Panc1 (cell line): ENCODE results near the gene MMP17. TPM values are rescaled to one million over a fixed set of nuclear protein-coding genes. Genes with fewer than 3 reads are reported as not detected.
A peak's percentile ranks its signal among the peaks of the same experiment; 100 is the strongest.

Source experiments
- ATAC-seq: fragments of 200-7000 bp; cut with Tn5 transposase; 2 replicates; pipeline ENCODE4 v1.9.1; 2020; ENCODE audit warnings: mild to moderate bottlenecking, moderate library complexity
- BruUV-seq: library from RNA; stranded (reverse); fragments of 400-500 nt; replicated peaks from 2 replicates; lab custom pipeline; 2021; lab: Mats Ljungman, UMichigan
- CTCF ChIA-PET: fragments of 300-600 bp; sonication (Branson Sonifier 250); formaldehyde crosslinking; loops from one replicate; lab custom pipeline; 2022; ENCODE audit warnings: antibody characterized with exemption; lab: Charles Lee
- POLR2A ChIA-PET: fragments of 300-600 bp; sonication (Branson Sonifier 250); formaldehyde crosslinking; loops from one replicate; lab custom pipeline; 2022; ENCODE audit warnings: antibody characterized with exemption; lab: Charles Lee
- DNase-seq: peaks from one replicate; pipeline ENCODE4 v3.0.0-alpha.2; 2010; ENCODE audit warnings: low read depth, low spot score
- H3K27ac ChIP-seq: 2 replicates; pipeline ENCODE4 v1.5.1; 2011; ENCODE audit warnings: mild to moderate bottlenecking, low read length, inconsistent platforms
- H3K27me3 ChIP-seq: fragments of 200-500 bp; sonication (Bioruptor generic); 2 replicates; pipeline ENCODE4 v1.6.0; 2014; ENCODE audit warnings: low read length, inconsistent platforms; ENCODE audit not compliant: control insufficient read depth, insufficient read depth
- H3K36me3 ChIP-seq: fragments of 200-500 bp; sonication (Bioruptor generic); 2 replicates; pipeline ENCODE4 v1.5.1; 2014; ENCODE audit warnings: inconsistent platforms, mild to moderate bottlenecking, low read length, moderate library complexity; ENCODE audit not compliant: control insufficient read depth, insufficient read depth
- H3K4me1 ChIP-seq: 2 replicates; pipeline ENCODE4 v1.5.1; 2011; ENCODE audit warnings: inconsistent platforms, mild to moderate bottlenecking, low read length, moderate library complexity; ENCODE audit not compliant: control insufficient read depth, insufficient read depth
- H3K4me3 ChIP-seq, 2 experiments: 2 replicates each; pipeline ENCODE4 v1.5.1; 2011 to 2012; ENCODE audit warnings: low read depth in 2 of 2, low read length in 2 of 2, mild to moderate bottlenecking in 2 of 2, inconsistent platforms in 1 of 2, moderate library complexity in 1 of 2
- H3K9me3 ChIP-seq: fragments of 200-500 bp; sonication (Bioruptor generic); 2 replicates; pipeline ENCODE4 v1.5.1; 2014; ENCODE audit warnings: low read depth, mild to moderate bottlenecking, inconsistent platforms, low read length, moderate library complexity; ENCODE audit not compliant: control insufficient read depth, insufficient read depth
- CTCF ChIP-seq: fragments of 450-650 bp; IDR thresholded peaks from 2 replicates; pipeline ENCODE4 v1.5.1; 2017; ENCODE audit warnings: mild to moderate bottlenecking
- POLR2AphosphoS5 ChIP-seq: IDR thresholded peaks from 2 replicates; pipeline ENCODE4 v1.6.1; 2012; ENCODE audit warnings: mild to moderate bottlenecking, low read depth, low read length, moderate library complexity
- REST ChIP-seq, 2 experiments: IDR thresholded peaks; 2 replicates each; pipeline ENCODE4 v1.6.1; 2011 to 2012; ENCODE audit warnings: low read depth in 2 of 2, control low read depth in 1 of 2, low read length in 1 of 2, mild to moderate bottlenecking in 1 of 2, moderate library complexity in 1 of 2; ENCODE audit not compliant: insufficient read depth in 1 of 2
- SIN3A ChIP-seq: IDR thresholded peaks from 2 replicates; pipeline ENCODE4 v1.6.1; 2012; ENCODE audit warnings: low read depth, mild to moderate bottlenecking, low read length, moderate library complexity, borderline replicate concordance; ENCODE audit not compliant: insufficient read depth
- TCF7L2 ChIP-seq: IDR thresholded peaks from 2 replicates; pipeline ENCODE4 v1.6.1; 2011; ENCODE audit warnings: mild to moderate bottlenecking, low read depth, low read length, inconsistent platforms
- in situ Hi-C: cut with HindIII; loops from 2 replicates; pipeline ENCODE4 v1.10.0; 2016; ENCODE audit warnings: low sequenced_read_pairs, low pct_unique_long_range_greater_than_20kb
- intact Hi-C: fragments of 100-400 bp; cut with micrococcal nuclease; formaldehyde crosslinking; loops from one replicate; pipeline ENCODE4 v1.10.0; 2022; ENCODE audit not compliant: unreplicated experiment
- total RNA-seq: library from RNA; stranded (reverse); gene quantifications from one replicate; pipeline ENCODE4 v1.2.1, GENCODE V29; 2021; ENCODE audit not compliant: unreplicated experiment

The MMP17 gene
- total RNA-seq, 1 experiment from 2014 or later = 30.0 TPM

GRCh38 chr12:131861261-131862083 is 33.3 kb downstream of the MMP17 start:
- Histone ChIP-seq H3K9me3 (no peaks in the 10 kb centered on the region), H3K4me3 (no peak overlapping the region), H3K27ac (peak overlapping the region; percentile 93), H3K4me1 (peaks cover 43% of the 10 kb centered on the region), H3K27me3 (no peaks in the 10 kb centered on the region), H3K36me3 (no peaks in the 10 kb centered on the region)
- in situ Hi-C loops = no loop called here
- ChIA-PET CTCF (no interaction called here), POLR2A (interaction anchor here (0.6 kb wide), 1 partner anchor 37 kb away, joined by 3 read pairs; no protein-coding TSS in a partner anchor)
- TF ChIP-seq REST (IDR thresholded peaks at IDR 0.05; ENCODE audit: insufficient read depth in 1 of 2, low read depth in 2 of 2, low read length in 1 of 2) (no peak), CTCF (no peak), TCF7L2 (no peak), SIN3A (no peak), POLR2AphosphoS5 (no peak)
- ATAC-seq (no peak), DNase-seq (no peak)
- BruUV-seq = no TSS peak
- intact Hi-C loops = no loop called here

- DNase-seq = no peak
These were observed 33.9 kb downstream of the MMP17 start for GRCh38 chr12:131862084-131862441.

More at GRCh38 chr12:131862084-131862441, 33.9 kb downstream of the MMP17 start:
- intact Hi-C loops = no loop called here
- Histone ChIP-seq H3K4me3 (no peak overlapping the region), H3K9me3 (no peaks in the 10 kb centered on the region), H3K27ac (peak overlapping the region; percentile 93; the same call in 1 of the 2 replicates), H3K27me3 (no peaks in the 10 kb centered on the region), H3K36me3 (no peaks in the 10 kb centered on the region), H3K4me1 (peaks cover 43% of the 10 kb centered on the region)
- ChIA-PET CTCF (no interaction called here), POLR2A (interaction anchor here (0.6 kb wide), 1 partner anchor 36 kb away, joined by 3 read pairs; no protein-coding TSS in a partner anchor)
- no peak for ATAC-seq
- TF ChIP-seq SIN3A (no peak), REST (IDR thresholded peaks at IDR 0.05; ENCODE audit: insufficient read depth in 1 of 2, low read depth in 2 of 2, low read length in 1 of 2) (no peak), POLR2AphosphoS5 (no peak), TCF7L2 (no peak), CTCF (no peak)
- in situ Hi-C loops = no loop called here
- no TSS peak for BruUV-seq
